ENCODE data around the gene UBE2B.
A peak's percentile ranks its signal among the peaks of the same experiment; 100 is the strongest.
"Not testable (repeated sequence)": the region's sequence is repeated elsewhere in the genome, so short reads cannot be mapped to it uniquely, and the experiment has no call there.

Gene UBE2B

DNA sequence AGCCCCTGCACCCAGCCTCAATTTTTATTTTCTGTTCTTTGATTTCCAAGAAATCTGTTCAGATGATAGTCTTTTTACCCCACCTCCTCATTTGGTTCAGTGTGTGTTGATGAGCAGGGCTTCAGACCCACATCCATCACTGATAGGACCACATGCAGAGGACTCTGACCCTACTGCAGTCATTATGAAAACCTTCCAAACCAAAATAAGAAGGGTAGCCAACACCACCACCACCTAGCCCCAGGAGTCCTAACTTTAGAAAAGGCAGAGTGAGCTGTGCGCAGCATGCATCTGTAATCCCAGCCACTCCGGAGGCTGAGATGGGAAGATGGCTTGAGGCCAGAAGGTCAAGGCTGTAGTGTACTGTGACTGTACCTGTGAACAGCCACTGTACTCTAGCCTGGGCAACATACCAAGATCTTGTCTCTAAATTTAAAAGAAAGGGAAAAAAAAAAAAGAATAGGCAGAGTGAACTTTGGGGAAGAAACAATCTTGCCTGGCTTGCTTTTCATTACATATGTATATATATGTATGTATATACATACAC lies 27.3 kb downstream of the UBE2B start:
- no peak for DNase-seq (ENCODE audit: low spot score)

DNA sequence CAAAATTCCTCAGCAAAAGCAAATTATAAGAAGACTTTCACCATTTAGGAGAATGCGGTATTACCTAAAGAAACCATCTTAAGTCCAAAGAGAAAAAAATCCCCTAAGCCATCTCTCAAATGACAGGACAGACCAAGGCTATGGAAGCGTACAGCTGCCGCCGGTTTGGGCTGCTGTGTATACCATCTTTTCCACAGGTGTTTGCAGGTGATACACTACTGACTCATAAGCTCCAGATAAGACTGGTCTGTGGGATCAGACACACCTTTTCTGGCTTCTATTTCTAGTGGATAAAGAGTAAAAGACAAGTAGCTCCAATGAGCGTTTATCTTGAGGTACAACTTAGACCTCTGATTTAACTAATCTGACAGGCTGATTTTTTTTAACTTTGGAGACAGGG lies 32.6 kb downstream of the UBE2B start:
- no peak for DNase-seq (ENCODE audit: low spot score)

DNA sequence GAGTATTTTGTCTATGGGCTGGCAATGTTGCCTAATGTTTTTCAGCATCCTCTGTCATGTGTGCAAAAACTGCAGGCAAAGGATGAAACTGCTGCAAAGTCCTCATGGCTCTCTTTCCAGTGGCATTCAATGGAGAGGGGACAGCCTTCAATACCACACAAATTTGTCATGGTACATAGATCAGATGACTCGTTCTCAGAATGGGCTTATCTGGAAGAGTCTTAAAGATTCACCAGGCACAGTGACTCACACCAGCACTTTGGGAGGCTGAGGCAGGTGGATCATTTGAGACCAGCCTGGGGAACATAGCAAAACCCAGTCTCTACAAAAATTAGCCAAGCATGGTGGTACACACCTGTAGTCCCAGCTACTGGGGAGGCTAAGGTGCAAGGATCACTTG lies 35.0 kb downstream of the UBE2B start:
- DNase-seq (ENCODE audit: low spot score): peak; percentile 76

DNA sequence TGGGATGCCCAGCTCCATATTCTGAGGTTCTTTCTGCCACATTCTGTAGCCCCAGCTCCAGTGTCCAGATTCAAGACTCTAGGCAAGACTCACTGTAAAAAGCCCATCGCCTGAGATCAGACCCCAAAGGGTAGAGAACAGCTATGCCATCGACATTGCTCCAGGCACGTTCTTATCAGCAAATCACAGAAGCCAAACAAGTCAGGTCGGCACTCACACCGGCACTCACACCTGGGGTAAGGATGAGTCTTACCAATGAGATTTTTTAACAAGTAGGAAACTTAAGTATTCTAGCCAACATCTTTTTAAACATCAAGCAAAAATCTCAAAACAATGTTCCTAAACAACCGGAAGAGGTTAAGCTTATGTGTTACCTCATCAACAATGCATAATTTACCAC lies 38.0 kb downstream of the UBE2B start:
- no peak for DNase-seq (ENCODE audit: low spot score)

DNA sequence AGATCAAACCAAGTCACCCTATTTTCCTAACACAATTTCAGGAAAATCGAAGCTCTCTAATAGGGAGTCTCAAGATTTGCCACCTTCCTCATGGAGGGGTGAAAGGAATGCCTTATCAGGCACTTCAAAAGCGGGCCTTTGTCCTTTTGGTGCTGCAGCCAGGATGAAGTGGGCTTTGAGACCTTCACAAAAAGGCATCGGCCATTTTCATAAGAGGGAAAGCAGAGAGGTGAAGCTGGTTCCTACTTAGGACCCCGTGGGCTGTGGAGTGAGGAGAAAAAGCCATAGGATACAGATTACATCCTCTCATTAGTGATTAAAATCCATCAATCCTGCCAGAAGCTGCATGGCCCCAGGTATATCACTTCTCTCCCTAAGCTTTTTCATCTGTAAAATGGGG lies 39.5 kb downstream of the UBE2B start:
- DNase-seq (ENCODE audit: low spot score): no peak

DNA sequence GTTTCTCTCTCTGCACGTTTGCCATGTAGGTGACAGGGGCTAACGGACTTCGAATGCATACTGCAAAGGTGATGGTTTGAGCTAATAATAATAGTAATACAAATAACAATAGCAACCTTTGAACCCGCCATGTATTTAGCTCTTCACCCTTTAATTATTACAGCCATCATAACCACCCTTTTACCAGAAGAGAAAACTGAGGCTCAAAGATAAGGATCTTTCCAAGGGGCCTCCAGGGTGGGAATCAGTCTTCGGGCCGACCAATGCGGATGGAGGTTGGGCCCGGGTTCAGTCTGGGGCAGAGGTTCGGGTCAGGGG lies 39.8 kb downstream of the UBE2B start:
- no peak for DNase-seq (ENCODE audit: low spot score)

DNA sequence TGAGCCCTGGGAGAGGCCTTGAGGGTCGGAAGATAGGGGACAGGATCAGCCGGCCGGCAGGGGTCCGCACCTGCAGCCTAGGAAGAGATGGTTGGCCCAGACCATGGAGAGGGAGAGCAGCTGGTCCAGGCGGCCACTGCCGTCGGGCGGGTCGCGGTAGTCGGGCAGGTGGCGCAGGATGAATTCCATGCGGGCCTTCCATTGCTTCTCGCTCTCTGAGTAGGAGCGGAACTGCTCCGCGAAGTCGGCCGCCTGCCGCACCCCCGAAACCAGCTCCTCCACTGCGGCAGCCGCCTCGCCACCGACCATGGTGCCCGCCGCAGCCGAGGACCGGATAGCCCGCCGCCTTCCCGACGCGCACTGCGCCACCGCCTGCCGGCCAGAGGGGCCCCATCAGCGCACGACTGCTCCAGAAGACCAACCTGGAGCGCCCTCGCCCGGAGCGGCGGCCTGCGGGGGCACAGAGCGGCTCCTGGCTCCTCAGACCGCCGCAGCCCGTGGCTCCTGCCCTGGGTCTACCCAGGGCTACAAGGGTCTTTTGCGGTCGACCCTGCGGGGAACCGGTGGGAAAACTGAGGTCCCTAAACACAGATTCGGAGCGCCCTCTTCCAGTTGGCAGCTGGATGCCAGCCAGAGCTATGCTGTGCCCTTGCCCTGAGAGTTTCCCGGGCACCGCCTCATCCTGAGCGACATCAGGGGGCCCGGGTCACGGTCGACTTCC lies 40.3 kb downstream of the UBE2B start, which contains the start of gene CDKN2AIPNL:
TSS of gene CDKN2AIPNL (minus strand) at position 336 of the 721 bp plus-strand sequence. CDS start at position 309, 27 bp downstream.
- peak; percentile 90 for DNase-seq (ENCODE audit: low spot score)

DNA sequence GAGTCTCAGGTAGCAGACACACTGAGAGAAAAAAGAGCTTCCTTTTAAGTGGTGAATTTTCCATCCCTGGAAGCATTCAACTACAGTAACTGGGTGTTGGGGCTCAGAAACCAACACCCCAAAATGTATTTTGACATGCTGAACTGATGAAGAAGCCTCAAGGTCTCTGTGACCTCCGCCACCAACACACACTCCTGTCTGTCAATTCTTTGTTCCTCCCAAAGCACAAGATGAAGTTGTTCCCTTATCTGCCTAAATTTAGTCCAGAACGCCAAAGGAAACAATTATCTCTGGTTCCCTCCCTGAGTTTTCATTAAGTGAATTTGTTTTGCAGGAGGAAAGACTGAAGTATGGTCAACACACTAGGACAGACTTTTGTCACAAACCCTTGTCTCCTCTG lies 41.7 kb downstream of the UBE2B start:
- DNase-seq (ENCODE audit: low spot score): no peak

DNA sequence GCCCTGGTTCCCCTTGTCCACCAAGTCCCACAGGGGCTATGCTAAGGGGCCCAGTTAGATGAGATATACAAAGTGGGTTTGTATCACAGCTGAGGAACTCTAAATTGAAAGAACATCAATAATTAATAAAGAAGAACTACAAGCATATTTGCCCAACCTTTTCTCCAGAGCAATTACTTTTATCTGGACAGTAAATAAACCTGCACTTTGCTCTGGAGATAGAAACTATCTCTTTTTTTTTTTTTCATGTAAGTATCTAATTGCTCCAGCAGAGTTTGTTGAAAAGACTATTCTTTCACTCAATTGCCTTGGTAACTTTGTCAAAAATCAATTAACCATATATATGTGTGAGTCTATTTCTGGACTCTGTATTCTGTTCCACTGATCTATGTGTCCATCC lies 46.3 kb downstream of the UBE2B start:
- DNase-seq (ENCODE audit: low spot score): no peak

DNA sequence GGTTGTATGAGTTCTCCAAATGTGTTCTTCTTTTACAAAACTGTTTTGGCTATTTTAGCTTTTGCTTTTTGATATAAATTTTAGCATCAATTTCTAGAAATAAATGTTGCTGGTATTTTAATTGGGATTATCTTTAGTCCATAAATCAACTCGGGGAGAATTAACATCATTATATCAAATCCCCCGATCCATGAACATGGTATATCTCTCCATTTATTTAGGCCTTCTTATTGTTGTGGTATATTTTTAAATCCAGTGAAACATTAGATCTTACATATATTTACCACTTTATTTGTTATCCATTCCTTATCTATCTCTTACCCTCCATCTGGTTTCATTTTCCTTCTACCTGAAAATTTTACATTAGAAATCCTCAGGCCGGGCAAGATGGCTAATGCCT lies 47.6 kb downstream of the UBE2B start:
- DNase-seq (ENCODE audit: low spot score): no peak

DNA sequence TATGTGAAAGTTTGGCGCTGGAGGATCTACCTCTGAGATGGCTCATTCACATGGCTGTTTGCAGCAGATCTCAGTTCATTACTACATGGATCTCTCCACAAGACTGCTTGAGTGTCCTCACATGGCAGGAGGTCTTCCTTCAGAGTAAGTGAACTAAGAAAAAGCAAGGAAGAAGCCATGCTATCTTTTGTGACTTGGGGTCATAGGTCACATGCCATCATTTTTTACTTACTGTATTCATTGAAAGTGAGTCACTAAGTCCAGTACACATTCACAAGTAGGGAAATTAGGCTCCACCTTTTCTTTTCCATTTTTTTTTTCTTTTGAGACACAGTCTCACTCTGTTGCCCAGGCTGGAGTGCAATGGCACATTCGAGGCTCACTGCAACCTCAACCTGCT lies 49.0 kb downstream of the UBE2B start:
- DNase-seq (ENCODE audit: low spot score): peak; percentile 73

DNA sequence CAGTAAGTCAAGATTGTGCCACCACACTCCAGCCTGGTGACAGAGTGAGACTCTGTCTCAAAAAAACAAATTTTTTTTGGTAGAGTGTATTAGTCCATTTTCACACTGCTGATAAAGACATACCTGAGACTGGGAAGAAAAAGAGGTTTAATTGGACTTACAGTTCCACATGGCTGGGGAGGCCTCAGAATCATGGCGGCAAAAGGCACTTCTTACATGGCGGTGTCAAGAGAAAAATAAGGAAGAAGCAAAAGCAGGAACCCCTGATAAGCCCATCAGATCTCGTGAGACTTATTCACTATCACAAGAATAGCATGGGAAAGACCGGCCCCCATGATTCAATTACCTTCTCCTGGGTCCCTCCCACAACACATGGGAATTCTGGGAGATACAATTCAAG lies 49.7 kb downstream of the UBE2B start:
- not testable (repeated sequence) for DNase-seq (ENCODE audit: low spot score)

DNA sequence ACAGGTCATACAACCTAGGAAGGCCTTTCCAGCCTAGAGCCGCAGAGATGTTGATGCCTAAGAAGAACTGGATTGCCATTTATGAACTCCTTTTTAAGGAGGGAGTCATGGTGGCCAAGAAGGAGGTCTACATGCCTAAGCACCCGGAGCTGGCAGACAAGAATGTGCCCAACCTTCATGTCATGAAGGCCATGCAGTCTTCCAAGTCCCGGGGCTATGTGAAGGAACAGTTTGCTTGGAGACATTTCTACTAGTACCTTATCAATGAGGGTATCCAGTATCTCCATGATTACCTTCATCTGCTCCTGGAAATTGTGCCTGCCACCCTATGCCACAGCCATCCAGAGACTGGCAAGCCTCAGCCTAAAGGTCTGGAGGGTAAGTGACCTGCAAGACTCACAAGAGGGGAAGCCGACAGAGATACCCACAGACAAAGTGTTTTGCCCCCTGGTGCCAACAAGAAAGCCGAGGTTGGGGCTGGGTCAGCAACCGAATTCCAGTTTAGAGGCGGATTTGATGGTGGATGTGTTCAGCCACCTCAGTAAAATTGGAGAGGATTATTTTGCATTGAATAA lies 51.5 kb downstream of the UBE2B start:
- DNase-seq (ENCODE audit: low spot score): no peak

DNA sequence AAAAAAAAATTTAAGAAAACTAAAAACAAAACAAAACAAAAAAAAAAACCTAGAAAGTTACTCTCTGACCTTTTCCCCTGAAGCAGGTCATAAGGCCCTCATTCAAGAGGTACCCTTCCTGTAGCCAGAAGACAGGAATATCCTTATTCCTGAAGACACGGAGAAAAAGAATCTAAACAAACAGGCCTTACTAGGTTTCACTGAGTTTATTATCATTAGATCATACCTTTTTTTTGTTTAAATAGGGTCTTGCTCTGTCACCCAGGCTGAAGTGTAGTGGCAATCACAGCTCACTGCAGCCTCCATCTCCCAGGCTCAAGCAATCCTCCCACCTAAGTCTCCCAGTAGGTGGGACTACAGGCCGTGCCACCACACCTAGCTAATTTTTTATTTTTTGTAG lies 52.0 kb downstream of the UBE2B start:
- DNase-seq (ENCODE audit: low spot score): no peak

DNA sequence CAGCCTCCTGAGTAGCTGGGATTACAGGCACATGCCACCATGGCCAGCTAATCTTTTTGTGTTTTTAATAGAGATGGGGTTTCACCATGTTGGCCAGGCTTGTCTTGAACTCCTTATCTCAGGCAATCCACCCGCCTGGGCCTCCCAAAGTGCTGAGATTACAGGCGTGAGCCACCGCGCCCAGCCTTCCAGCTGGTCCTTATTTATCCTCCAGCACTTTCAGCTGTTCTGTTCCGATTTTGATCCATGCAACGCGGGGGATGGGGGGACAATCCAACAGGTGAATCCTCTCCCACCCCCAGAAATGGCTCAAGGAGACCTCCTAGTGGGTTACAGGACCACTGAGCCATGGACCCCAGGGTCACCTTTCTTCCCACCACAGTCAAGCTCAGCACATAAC lies 55.0 kb downstream of the UBE2B start:
- DNase-seq (ENCODE audit: low spot score): no peak

DNA sequence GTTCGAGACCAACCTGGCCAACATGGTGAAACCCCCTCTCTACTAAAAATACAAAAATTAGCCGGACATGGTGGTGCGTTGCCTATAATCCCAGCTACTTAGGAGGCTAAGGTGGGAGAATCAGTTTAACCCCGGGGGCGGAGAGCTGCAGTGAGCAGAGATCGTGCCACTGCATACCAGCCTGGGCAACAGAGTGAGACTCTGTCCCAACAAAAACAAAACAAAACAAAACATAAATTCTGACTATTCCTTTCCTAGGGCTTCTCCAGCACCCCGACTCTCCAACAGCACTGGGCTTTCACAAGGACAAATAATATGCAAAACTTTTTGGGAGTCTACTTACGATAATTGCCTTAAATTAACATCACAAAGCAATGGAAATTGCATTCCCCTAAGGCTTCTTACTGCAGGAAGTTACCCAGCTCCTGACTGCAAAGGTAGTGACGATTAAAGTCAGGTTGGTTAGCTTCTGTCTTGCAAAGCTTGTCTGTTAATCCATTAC lies 56.2 kb downstream of the UBE2B start:
- DNase-seq (ENCODE audit: low spot score): no peak

DNA sequence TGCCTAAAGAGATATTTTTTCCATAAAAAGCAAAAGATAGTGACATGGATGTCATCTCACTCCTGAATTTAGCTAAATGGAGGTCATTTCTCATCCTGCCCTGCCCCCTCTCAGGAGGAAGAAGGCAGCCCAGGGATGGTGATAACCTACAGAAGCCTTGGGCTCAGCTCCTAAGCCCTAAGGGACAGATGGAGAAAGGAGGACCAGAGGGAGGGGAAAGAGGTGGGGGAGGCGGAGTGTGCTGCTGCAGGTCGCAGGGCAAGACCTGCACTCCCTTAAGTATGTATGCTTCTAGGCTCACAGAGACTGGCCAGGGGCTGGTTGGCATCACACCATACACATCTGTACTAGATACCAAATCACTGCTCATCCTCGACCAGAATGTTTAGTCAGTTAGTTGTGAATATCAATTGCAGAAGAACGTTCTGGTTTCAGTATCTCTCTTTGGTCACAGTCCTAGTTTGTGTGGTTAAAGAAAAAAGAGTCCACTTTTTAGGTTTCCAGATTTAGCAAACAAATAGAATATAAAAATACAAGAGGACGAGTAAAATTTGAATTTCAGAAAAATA lies 58.7 kb downstream of the UBE2B start:
- DNase-seq (ENCODE audit: low spot score): no peak

DNA sequence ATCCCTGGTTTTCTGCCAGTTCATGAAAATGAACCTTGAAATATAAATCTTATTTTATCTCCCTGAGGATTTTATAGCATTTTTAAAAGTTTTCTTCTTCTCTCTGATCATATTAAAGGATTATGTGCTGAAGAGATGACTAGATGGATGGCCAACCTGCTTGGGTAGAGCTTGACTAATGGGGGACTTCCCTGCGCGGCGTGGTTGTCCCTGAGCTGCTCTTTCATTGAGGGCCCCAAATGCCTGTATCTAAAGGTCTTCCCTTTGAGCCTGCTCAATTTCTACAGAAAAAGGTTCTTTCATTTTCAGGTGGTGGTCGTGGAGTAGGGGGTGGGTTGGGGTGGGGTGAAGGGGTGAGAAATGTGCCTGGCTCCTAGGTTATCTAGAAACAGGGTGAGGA lies 60.8 kb downstream of the UBE2B start:
- no peak for DNase-seq (ENCODE audit: low spot score)

DNA sequence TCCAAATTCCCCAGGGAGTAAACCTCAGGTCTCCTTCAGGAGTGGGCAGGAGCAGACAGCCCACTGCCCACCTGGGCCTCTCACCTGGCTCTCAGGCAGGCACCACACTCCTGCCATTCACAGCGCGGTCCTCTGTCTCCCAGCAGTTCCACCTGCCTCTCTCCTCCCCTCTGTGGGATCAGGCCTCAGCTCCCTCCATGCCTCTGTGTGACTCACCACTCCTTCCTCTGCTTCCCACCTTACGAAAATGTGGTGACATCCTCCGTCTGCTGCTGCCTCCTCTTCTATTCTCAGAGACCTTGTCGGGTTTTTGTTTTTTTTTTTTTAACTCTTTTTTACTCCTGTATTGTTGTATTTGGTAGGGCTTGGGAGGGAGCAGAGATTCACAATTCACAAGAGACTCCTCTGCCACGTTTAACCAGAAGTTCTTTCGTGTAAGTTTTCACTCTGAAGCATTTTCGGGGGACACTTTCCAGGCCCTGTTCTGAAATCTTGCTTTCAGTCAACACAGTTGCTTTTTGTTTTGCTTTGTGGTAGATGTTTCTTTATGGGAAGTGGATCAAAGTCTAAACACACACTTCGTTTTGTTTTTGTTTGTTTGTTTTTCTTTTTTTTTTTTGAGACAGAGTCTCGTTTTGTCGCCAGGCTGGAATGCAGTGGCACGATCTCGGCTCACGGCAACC lies 61.4 kb downstream of the UBE2B start:
- no peak for DNase-seq (ENCODE audit: low spot score)

DNA sequence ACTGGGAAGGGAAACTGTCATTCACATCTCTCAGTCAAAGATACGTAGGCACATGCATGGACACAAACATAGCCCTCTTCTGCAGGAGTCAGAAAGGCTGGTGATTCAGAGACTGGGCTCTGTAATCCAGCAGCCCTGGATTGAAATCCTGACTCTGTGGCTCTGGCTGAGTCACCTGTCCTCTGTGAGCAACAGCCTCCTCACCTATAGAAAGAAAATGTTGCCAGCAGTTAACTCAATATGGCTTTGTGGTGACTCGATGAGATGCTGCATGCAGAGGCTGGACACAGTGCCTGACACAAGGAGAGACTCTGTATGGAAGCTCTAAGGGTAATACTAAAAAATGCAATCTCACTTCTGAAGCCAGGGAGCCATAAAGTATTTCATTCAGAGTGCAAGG lies 64.2 kb downstream of the UBE2B start:
- DNase-seq (ENCODE audit: low spot score): peak; percentile 92

DNA sequence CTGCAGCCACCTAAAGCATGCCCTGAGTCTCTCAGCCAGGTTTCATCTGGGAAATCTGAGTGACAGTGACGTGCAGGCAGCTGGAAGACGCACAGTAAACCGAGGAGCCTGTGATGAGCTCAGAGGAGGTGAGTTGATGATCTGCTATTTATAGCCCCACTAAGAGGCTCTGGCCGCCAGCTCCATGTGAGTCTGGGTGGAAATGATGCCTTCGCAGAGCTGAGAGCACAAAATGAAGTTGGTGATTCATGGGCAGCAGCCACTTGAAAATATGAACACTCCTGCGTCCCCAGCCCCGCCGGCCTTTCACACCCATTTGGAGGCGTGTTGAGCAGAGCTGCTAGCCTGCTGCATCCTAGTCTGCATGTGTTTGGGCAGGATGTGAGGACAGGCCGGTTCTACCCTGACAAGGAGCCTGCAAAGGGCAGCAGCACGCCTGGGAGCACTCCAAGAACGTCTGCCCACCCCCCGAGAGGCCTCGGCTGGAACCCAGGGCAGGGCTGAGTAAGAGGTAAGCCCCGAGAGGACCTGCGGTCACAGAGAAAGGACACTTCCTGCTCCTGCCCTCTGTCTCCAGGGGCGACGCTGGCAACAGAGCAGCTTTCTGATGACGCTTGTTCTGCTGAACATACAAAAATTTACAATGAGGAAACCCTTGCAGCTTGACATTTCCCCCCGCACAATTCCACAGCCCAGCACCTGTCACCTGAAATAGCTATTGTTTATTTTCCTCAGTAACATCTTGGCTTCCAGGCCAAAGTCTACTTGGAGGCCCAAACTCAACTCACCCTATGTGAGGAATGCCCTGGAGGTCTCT lies 65.4 kb downstream of the UBE2B start:
- peak; percentile 98 for DNase-seq (ENCODE audit: low spot score)

DNA sequence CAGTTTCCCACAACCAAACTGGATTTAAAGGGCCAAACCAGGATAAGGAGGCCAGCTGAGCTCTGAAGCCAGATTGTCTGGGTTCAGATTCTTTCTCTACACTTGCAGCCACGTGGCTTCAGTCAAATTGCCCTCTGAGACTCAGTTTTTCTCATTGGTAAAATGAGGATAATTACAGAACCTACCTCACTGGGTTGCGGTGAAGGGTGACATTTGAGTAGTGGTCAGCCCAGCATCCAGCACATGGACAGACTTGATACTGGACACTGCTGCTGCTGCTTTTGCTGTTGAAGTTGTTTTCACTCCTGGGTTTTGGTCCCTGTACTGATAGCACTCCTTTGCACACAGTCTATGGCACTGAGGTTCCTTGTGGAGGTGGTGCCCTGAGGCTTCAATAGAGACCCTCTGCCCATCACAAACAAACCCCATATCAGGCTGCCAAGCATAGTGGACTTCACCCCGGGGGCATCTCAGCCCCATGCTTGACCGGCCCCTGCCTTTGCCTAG lies 66.0 kb downstream of the UBE2B start:
- peak; percentile 67 for DNase-seq (ENCODE audit: low spot score)
